Bronchial epithelial cell (primary cell): ENCODE measurements around the gene JCHAIN. TPM values are rescaled to one million over a fixed set of nuclear protein-coding genes. Genes with fewer than 3 reads are reported as not detected.

Source experiments
- DNase-seq: peaks from one replicate; pipeline ENCODE4 v3.0.0-alpha.2; 2010; ENCODE audit warnings: low read depth
- FAIRE-seq: peaks from 2 replicates; lab custom pipeline; 2011; peaks lifted over from hg19 to GRCh38; lab: Jason Lieb, UNC
- H3K27me3 ChIP-seq: 2 replicates; pipeline ENCODE4 v1.5.1; 2011; ENCODE audit warnings: low read length; ENCODE audit not compliant: control insufficient read depth, insufficient read depth
- H3K36me3 ChIP-seq: 2 replicates; pipeline ENCODE4 v1.5.1; 2011; ENCODE audit warnings: low read length; ENCODE audit not compliant: control insufficient read depth, insufficient read depth
- H3K4me3 ChIP-seq: 2 replicates; pipeline ENCODE4 v1.5.1; 2011; ENCODE audit warnings: mild to moderate bottlenecking, low read depth, low read length, control low read depth
- CTCF ChIP-seq: IDR thresholded peaks from 2 replicates; pipeline ENCODE4 v1.5.1; 2011; ENCODE audit warnings: mild to moderate bottlenecking, moderate library complexity, low read length, control low read depth, inconsistent platforms; ENCODE audit not compliant: insufficient read depth, severe bottlenecking
- total RNA-seq: library from RNA; depleted of rRNA; stranded (reverse); fragments of >200 nt; gene quantifications from 2 replicates; pipeline ENCODE4 v1.2.1, GENCODE V29; 2014

JCHAIN gene
- not detected in 2 replicates for total RNA-seq

DNA sequence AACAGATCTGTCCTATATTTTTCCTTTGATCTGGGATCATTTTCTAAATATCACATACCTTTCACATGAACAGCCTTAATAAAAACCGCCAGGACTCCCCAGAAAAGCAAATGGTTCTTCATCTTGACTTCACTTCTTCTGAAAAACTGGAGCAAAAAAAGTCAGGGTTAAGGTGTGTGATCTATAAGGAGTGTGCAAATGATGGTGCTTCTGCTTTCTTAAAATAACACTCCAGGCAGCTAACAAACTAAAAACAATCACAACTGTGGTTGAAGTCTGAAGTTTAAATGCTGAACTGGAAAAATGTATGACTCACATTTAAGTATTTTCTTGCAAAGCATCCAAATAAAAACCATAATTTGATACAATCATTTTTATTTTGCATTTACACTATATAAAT is at the start of gene JCHAIN:
TSS of gene JCHAIN (minus strand) at position 140 of the 400 bp plus-strand sequence. CDS start at position 122, 18 bp downstream.
- no peaks in the 10 kb centered on the region for H3K36me3 ChIP-seq
- no peak for TF ChIP-seq CTCF
- no peak within 1 kb of the TSS for H3K4me3 ChIP-seq
- DNase-seq (no peak), FAIRE-seq (no peak)
- H3K27me3 ChIP-seq, result no peaks in the 10 kb centered on the region

DNA sequence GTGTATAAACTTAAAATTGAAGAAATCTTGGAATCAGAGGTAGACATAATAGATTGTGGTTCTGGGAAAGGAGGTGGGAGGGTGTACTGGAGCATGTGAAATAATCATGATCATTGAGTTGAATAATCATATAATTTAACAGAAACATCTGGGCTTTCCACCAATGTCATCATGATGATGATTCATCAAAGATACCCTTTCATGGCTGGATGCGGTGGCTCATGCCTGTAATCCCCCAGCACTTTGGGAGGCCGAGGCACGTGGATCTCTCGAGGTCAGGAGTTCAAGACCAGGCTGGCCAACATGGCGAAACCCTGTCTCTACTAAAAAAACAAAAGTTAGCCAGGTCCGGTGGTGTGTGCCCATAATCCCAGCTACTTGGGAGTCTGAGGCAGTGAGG is 48.8 kb upstream of the JCHAIN start:
- H3K4me3 ChIP-seq, result no peak overlapping the region
- no peak for TF ChIP-seq CTCF
- DNase-seq, result no peak
- no peak for FAIRE-seq
- H3K36me3 ChIP-seq, result no peaks in the 10 kb centered on the region
- H3K27me3 ChIP-seq, result no peaks in the 10 kb centered on the region

DNA sequence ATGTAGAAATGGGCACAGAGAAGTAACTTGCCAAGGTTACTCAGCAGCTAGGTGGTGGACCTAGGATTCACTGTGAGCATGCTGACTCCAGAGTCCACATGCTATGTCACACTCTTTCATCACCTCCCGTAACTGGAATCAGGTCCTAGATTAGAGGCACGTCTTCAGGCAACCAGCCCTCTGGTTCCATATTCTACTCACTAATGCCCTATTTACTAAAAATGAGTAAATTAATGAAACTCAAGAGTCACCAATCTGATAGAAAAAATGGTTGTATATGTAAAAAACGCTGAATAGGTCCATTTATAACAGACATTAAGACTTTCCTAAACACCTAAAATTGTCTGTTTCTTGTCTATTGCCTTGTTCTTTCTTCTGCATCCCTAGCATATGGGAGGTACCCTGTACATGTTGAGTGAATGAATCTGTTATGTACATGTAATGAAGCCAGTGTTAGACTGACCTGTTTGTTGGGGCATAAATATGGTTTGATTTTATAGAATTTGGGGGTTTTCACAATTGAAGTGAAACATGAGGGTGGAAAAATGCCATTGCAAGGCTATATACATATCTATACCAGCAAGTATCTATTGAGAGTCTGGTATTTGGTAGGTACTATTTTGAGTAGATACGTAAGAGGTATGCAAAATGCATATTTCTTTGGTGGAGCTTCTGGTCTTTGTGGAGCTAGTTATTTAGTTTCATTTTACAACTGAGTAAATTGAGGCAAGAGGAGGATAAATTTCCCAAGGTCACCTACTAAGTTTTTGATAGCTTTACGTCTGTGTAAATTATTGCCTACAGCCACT is 48.0 kb upstream of the JCHAIN start:
- peak; percentile 69 for DNase-seq
- FAIRE-seq, result no peak
- no peaks in the 10 kb centered on the region for H3K27me3 ChIP-seq
- H3K36me3 ChIP-seq, result no peaks in the 10 kb centered on the region
- TF ChIP-seq CTCF, result no peak
- H3K4me3 ChIP-seq, result no peak overlapping the region

GRCh38 chr4:70713453-70714078 is 47.3 kb upstream of the JCHAIN start:
- no peak overlapping the region for H3K4me3 ChIP-seq
- H3K36me3 ChIP-seq, result no peaks in the 10 kb centered on the region
- no peak for TF ChIP-seq CTCF
- DNase-seq, result peak; percentile 35
- no peaks in the 10 kb centered on the region for H3K27me3 ChIP-seq
- FAIRE-seq, result no peak

DNA sequence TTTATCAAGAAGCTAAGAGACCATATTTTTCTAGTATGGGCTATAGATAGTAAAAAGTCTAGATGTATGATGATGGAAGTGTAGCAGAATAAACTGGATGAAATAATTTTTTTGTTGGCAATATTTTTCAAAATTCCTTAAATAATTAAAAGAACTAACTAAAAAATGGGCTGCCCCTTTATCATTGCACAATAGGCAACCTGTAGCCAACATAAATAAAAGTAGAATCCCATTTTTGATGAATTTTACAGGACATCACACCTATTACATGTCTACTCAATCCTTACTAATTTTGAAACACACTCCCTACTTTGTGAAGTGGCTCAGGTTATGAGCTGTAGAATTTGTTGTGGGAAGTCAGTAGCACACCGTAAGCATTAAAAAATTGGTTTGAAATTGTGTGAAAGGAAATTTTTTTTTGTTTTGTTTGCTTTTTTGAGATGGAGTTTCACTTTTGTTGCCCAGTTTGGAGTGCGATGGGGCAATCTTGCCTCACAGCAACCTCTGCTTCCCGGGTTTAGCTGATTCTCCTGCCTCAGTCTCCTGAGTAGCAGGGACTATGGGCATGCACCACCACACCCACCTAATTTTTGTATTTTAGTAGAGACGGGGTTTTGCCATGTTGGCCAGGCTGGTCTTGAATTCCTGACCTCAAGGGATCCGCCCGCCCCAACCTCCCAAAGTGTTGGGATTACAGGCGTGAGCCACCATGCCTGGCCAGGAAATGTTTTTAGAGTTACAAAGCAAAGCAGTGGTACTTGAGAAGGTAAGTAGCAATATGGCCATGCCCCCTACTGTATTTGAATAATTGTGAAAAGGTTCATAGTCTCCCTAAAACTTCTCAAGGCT is 46.5 kb upstream of the JCHAIN start:
- FAIRE-seq (no peak), DNase-seq (peak; percentile 22)
- Histone ChIP-seq H3K36me3 (no peaks in the 10 kb centered on the region), H3K27me3 (no peaks in the 10 kb centered on the region), H3K4me3 (no peak overlapping the region)
- TF ChIP-seq CTCF, result no peak
